GM18861 (cell line): ENCODE results near the gene OXNAD1.

Source experiments
- ATAC-seq: cut with Tn5 transposase; IDR thresholded peaks from one replicate; pipeline ENCODE4 v1.9.1; 2021; ENCODE audit not compliant: unreplicated experiment

Gene OXNAD1

GRCh38 chr3:16277471-16277870, 12.5 kb downstream of the OXNAD1 start:
- ATAC-seq, result no peak

- no peak for ATAC-seq
Observed at GRCh38 chr3:16279010-16279801, 14.2 kb downstream of the OXNAD1 start.

- ATAC-seq, result no peak
Observed at GRCh38 chr3:16280671-16281070, 15.7 kb downstream of the OXNAD1 start.

GRCh38 chr3:16284633-16285032, 19.6 kb downstream of the OXNAD1 start:
- no peak for ATAC-seq

GRCh38 chr3:16286161-16286560, 21.1 kb downstream of the OXNAD1 start:
- peak; percentile 78 for ATAC-seq

- ATAC-seq, result no peak
Observed at GRCh38 chr3:16286751-16287543, 21.9 kb downstream of the OXNAD1 start.

- no peak for ATAC-seq
Observed at GRCh38 chr3:16288664-16289063, 23.7 kb downstream of the OXNAD1 start.

- no peak for ATAC-seq
Observed at GRCh38 chr3:16289144-16289889, 24.3 kb downstream of the OXNAD1 start.

GRCh38 chr3:16290007-16290826, 25.2 kb downstream of the OXNAD1 start:
- no peak for ATAC-seq

GRCh38 chr3:16290827-16291196, 25.8 kb downstream of the OXNAD1 start:
- peak; percentile 29 for ATAC-seq

GRCh38 chr3:16294844-16295243, 29.8 kb downstream of the OXNAD1 start:
- no peak for ATAC-seq

- ATAC-seq, result no peak
Observed at GRCh38 chr3:16295298-16295890, 30.4 kb downstream of the OXNAD1 start.

- no peak for ATAC-seq
Observed at GRCh38 chr3:16297997-16298885, 33.2 kb downstream of the OXNAD1 start.

- ATAC-seq, result no peak
Observed at GRCh38 chr3:16298891-16299290, 33.9 kb downstream of the OXNAD1 start.

- no peak for ATAC-seq
Observed at GRCh38 chr3:16299746-16300145, 34.7 kb downstream of the OXNAD1 start.

- ATAC-seq, result peak; percentile 47
Observed at GRCh38 chr3:16300307-16300706, 35.3 kb downstream of the OXNAD1 start.

- peak; percentile 69 for ATAC-seq
Observed at GRCh38 chr3:16300881-16301359, 35.9 kb downstream of the OXNAD1 start.

- no peak for ATAC-seq
Observed at GRCh38 chr3:16301507-16301906, 36.5 kb downstream of the OXNAD1 start.

- no peak for ATAC-seq
Observed at GRCh38 chr3:16302082-16302631, 37.1 kb downstream of the OXNAD1 start.
